SK-N-SH treated with all-trans-retinoic acid at 6 μM for 48 hours (cell line): Measurements from ENCODE around the gene SRGN.

Source experiments
- ATAC-seq: fragments of 200-7000 bp; cut with Tn5 transposase; 3 replicates; pipeline ENCODE4 v1.9.1; 2020; ENCODE audit warnings: mild to moderate bottlenecking, moderate library complexity
- ARNTL ChIP-seq: fragments of 450-650 bp; formaldehyde crosslinking; IDR thresholded peaks from 2 replicates; pipeline ENCODE4 v1.5.0; 2020; ENCODE audit warnings: low read depth, mild to moderate bottlenecking, moderate library complexity, borderline replicate concordance
- BACH2 ChIP-seq: fragments of 250-450 bp; sonication (Bioruptor Pico); IDR thresholded peaks from 2 replicates; pipeline ENCODE4 v1.9.0; 2021; ENCODE audit warnings: mild to moderate bottlenecking, borderline replicate concordance
- CREB5 ChIP-seq: fragments of 250-450 bp; sonication (Bioruptor Pico); IDR thresholded peaks from 2 replicates; pipeline ENCODE4 v1.5.1; 2020; ENCODE audit warnings: low read depth, mild to moderate bottlenecking, moderate library complexity
- CSRNP3 ChIP-seq: fragments of 250-450 bp; sonication (Bioruptor Pico); IDR thresholded peaks from 2 replicates; pipeline ENCODE4 v1.5.1; 2021; ENCODE audit warnings: mild to moderate bottlenecking, moderate library complexity
- ESRRG ChIP-seq: fragments of 250-450 bp; sonication (Bioruptor Pico); IDR thresholded peaks from 2 replicates; pipeline ENCODE4 v1.6.1; 2021; ENCODE audit warnings: mild to moderate bottlenecking
- OSR1 ChIP-seq: fragments of 250-450 bp; sonication (Bioruptor Pico); IDR thresholded peaks from 2 replicates; pipeline ENCODE4 v1.8.0; 2022; ENCODE audit warnings: moderate library complexity, mild to moderate bottlenecking, inconsistent platforms
- PATZ1 ChIP-seq: fragments of 250-450 bp; sonication (Bioruptor Pico); IDR thresholded peaks from 2 replicates; pipeline ENCODE4 v1.8.0; 2020; ENCODE audit warnings: mild to moderate bottlenecking, moderate library complexity, borderline replicate concordance
- POU6F1 ChIP-seq: fragments of 250-450 bp; sonication (Bioruptor Pico); IDR thresholded peaks from 2 replicates; pipeline ENCODE4 v1.8.0; 2021; ENCODE audit warnings: low read depth, mild to moderate bottlenecking, moderate library complexity, borderline replicate concordance
- PPARA ChIP-seq: fragments of 250-450 bp; sonication (Bioruptor Pico); IDR thresholded peaks from 2 replicates; pipeline ENCODE4 v1.5.0; 2020; ENCODE audit warnings: mild to moderate bottlenecking, borderline replicate concordance
- RARB ChIP-seq: fragments of 250-450 bp; sonication (Bioruptor Pico); IDR thresholded peaks from 2 replicates; pipeline ENCODE4 v1.8.0; 2021; ENCODE audit warnings: mild to moderate bottlenecking, moderate library complexity
- SNAI2 ChIP-seq: fragments of 250-450 bp; sonication (Bioruptor Pico); IDR thresholded peaks from 2 replicates; pipeline ENCODE4 v1.5.0; 2020; ENCODE audit warnings: mild to moderate bottlenecking, moderate library complexity
- TOX ChIP-seq: fragments of 250-450 bp; sonication (Bioruptor Pico); IDR thresholded peaks from 2 replicates; pipeline ENCODE4 v1.8.0; 2021; ENCODE audit warnings: mild to moderate bottlenecking, moderate library complexity, borderline replicate concordance
- TSHZ2 ChIP-seq: fragments of 250-450 bp; sonication (Bioruptor Pico); IDR thresholded peaks from 2 replicates; pipeline ENCODE4 v1.5.0; 2020; ENCODE audit warnings: mild to moderate bottlenecking, moderate library complexity
- ZC3H10 ChIP-seq: fragments of 250-450 bp; sonication (Bioruptor Pico); IDR thresholded peaks from 2 replicates; pipeline ENCODE4 v1.5.1; 2021; ENCODE audit warnings: mild to moderate bottlenecking, moderate library complexity
- ZFP30 ChIP-seq: fragments of 450-650 bp; formaldehyde crosslinking; IDR thresholded peaks from 2 replicates; pipeline ENCODE4 v1.5.0; 2022; ENCODE audit warnings: mild to moderate bottlenecking, moderate library complexity
- ZNF70 ChIP-seq: fragments of 450-650 bp; formaldehyde crosslinking; IDR thresholded peaks from 2 replicates; pipeline ENCODE4 v1.5.0; 2020; ENCODE audit warnings: mild to moderate bottlenecking, moderate library complexity
- ZNF8 ChIP-seq: fragments of 450-650 bp; formaldehyde crosslinking; IDR thresholded peaks from 2 replicates; pipeline ENCODE4 v1.5.0; 2020; ENCODE audit warnings: mild to moderate bottlenecking, moderate library complexity

SRGN gene

GRCh38 chr10:69052736-69053135 lies 35.2 kb upstream of the SRGN start:
- no peak for ATAC-seq
- TF ChIP-seq SNAI2 (CRISPR knock-in tag) (no peak), TOX (CRISPR knock-in tag) (no peak), BACH2 (no peak), CSRNP3 (no peak), TSHZ2 (CRISPR knock-in tag) (no peak), ARNTL (CRISPR knock-in tag) (no peak), ZNF70 (CRISPR knock-in tag) (no peak), POU6F1 (CRISPR knock-in tag) (no peak), ZNF8 (CRISPR knock-in tag) (no peak)
- TF ChIP-seq, all 23 proteins: peak for 0

- TF ChIP-seq ZC3H10 (CRISPR knock-in tag) (no peak), PPARA (CRISPR knock-in tag) (no peak), ARNTL (CRISPR knock-in tag) (no peak), OSR1 (CRISPR knock-in tag) (no peak)
- no peak for ATAC-seq
Measured at GRCh38 chr10:69055241-69055640, 32.7 kb upstream of the SRGN start.

- TF ChIP-seq ZFP30 (no peak), RARB (no peak), SNAI2 (CRISPR knock-in tag) (no peak), ZNF8 (CRISPR knock-in tag) (no peak), POU6F1 (CRISPR knock-in tag) (no peak), CREB5 (CRISPR knock-in tag) (no peak), TSHZ2 (CRISPR knock-in tag) (no peak), PPARA (CRISPR knock-in tag) (no peak), TOX (CRISPR knock-in tag) (no peak), ESRRG (CRISPR knock-in tag) (no peak), ZNF70 (CRISPR knock-in tag) (no peak), ARNTL (CRISPR knock-in tag) (no peak), PATZ1 (CRISPR knock-in tag) (no peak)
- ATAC-seq, result no peak
Measured at GRCh38 chr10:69056129-69056528, 31.8 kb upstream of the SRGN start.
